Neuron (in vitro differentiated cells): ENCODE measurements around the gene CYP27B1.
"Not testable (repeated sequence)": the region's sequence is repeated elsewhere in the genome, so short reads cannot be mapped to it uniquely, and the experiment has no call there.

Experiments used
- H2AFZ ChIP-seq: one replicate; pipeline ENCODE4 v1.6.1; 2013; ENCODE audit warnings: low read depth, mild to moderate bottlenecking, inconsistent platforms, low read length, moderate library complexity
- H3K27me3 ChIP-seq: one replicate; pipeline ENCODE4 v1.6.1; 2013; ENCODE audit warnings: low read length; ENCODE audit not compliant: insufficient read depth
- H3K36me3 ChIP-seq: one replicate; pipeline ENCODE4 v1.6.1; 2013; ENCODE audit warnings: low read length; ENCODE audit not compliant: insufficient read depth
- H3K4me1 ChIP-seq: one replicate; pipeline ENCODE4 v1.6.1; 2013; ENCODE audit warnings: low read length; ENCODE audit not compliant: insufficient read depth
- H3K4me3 ChIP-seq: 2 replicates; pipeline ENCODE4 v1.5.1; 2013; ENCODE audit warnings: mild to moderate bottlenecking, low read length, moderate library complexity
- H3K9me3 ChIP-seq: one replicate; pipeline ENCODE4 v1.6.1; 2013; ENCODE audit warnings: low read length

CYP27B1 gene

DNA sequence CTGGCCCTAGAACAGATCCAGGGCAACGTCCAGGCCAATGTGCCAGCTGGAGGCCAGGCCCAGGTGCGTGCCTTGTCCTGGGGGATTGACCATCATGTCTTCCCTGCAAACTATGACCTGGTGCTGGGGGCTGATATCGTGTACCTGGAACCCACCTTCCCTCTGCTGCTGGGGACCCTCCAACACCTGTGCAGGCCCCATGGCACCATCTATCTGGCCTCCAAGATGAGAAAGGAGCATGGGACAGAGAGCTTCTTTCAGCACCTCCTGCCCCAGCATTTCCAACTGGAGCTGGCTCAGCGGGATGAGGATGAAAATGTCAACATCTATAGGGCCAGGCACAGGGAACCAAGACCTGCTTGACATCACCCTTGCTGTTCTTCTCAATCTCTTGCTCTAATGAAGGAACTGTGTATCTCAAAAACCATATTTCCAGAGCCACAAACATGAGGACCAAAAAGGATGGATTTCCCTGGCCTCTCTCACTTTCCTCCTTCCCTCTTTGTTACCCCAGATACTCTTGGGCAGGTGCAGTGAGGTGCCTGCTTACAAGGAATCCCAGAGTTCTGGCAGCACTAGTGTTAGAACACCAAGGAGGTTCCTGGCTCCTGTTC, 13.5 kb upstream of the CYP27B1 start:
- peaks cover 5% of the 10 kb centered on the region for H3K4me1 ChIP-seq
- H2AFZ ChIP-seq, result no peak overlapping the region
- H3K9me3 ChIP-seq, result no peaks in the 10 kb centered on the region
- peaks cover 10% of the 10 kb centered on the region for H3K36me3 ChIP-seq
- no peaks in the 10 kb centered on the region for H3K27me3 ChIP-seq
- no peak overlapping the region for H3K4me3 ChIP-seq

GRCh38 chr12:57779736-57780135, 12.9 kb upstream of the CYP27B1 start:
- H2AFZ ChIP-seq, result no peak overlapping the region
- H3K4me1 ChIP-seq, result peaks cover 5% of the 10 kb centered on the region
- no peak overlapping the region for H3K4me3 ChIP-seq
- H3K9me3 ChIP-seq, result no peaks in the 10 kb centered on the region
- H3K27me3 ChIP-seq, result no peaks in the 10 kb centered on the region
- H3K36me3 ChIP-seq, result peaks cover 9% of the 10 kb centered on the region

GRCh38 chr12:57777911-57778310, 11.0 kb upstream of the CYP27B1 start:
- Histone ChIP-seq H3K4me3 (no peak overlapping the region), H3K4me1 (peaks cover 3% of the 10 kb centered on the region), H3K27me3 (no peaks in the 10 kb centered on the region), H3K36me3 (peaks cover 6% of the 10 kb centered on the region), H2AFZ (no peak overlapping the region), H3K9me3 (no peaks in the 10 kb centered on the region)

DNA sequence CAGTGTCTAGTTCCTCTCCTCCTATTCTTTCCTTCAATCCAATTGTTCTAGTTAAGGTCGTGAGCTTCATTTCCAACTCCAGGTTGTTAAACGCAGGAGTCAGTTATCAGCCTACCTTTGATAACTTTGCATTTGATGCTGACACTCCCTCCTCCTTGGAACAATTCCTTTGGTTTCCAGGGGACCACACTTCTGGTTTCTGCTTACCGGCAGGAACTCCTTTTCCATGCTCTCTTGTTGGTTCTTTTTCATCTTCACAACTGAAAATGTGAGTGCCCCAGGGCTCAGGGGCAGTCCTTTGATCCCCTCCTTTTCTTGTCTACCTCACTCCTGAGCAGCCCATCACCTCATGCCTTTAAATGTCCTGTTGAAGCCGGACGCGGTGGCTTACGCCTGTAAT, 10.5 kb upstream of the CYP27B1 start:
- Histone ChIP-seq H3K4me1 (peaks cover 5% of the 10 kb centered on the region), H3K4me3 (no peak overlapping the region), H3K9me3 (no peaks in the 10 kb centered on the region), H2AFZ (no peak overlapping the region), H3K27me3 (no peaks in the 10 kb centered on the region), H3K36me3 (peaks cover 6% of the 10 kb centered on the region)

- Histone ChIP-seq H3K4me1 (peaks cover 8% of the 10 kb centered on the region), H2AFZ (no peak overlapping the region), H3K4me3 (no peak overlapping the region), H3K27me3 (no peaks in the 10 kb centered on the region), H3K36me3 (peaks cover 6% of the 10 kb centered on the region), H3K9me3 (no peaks in the 10 kb centered on the region)
Observed at GRCh38 chr12:57776247-57776587, 9.3 kb upstream of the CYP27B1 start.

DNA sequence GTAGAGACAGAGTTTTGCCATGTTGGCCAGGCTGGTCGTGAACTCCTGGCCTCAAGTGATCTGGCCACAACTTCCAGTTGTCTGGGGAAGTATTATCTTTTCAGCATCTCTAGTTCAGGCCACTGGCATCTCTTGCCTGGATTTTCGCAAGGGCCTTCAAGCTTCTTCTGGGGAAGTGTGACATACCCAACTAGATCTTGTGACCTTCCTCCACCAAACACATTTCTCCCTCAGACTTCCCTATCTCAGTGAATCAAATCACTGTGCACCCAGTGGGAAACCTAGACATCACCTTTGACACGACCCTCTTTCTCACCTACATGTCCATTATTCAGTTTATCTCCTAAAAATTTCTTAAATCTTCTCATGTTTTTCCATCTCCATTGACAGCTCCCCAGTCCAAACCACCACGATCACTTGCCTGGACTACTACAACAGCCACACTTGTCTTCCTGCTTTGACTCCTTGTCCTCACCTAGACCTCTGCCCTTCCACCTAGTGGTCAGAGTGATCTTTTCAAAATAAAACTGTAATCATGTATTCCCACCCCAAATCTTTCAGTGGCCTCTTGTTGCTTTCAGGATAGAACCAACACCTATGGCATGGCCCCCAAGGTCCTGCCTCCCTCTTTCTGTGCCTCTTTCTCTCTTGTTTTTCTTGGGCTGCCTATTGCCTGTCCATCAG, 8.8 kb upstream of the CYP27B1 start:
- peaks cover 12% of the 10 kb centered on the region for H3K4me1 ChIP-seq
- H3K9me3 ChIP-seq, result no peaks in the 10 kb centered on the region
- no peaks in the 10 kb centered on the region for H3K27me3 ChIP-seq
- no peak overlapping the region for H2AFZ ChIP-seq
- H3K36me3 ChIP-seq, result peaks cover 6% of the 10 kb centered on the region
- no peak overlapping the region for H3K4me3 ChIP-seq

GRCh38 chr12:57775044-57775443, 8.2 kb upstream of the CYP27B1 start:
- no peak overlapping the region for H3K4me3 ChIP-seq
- no peak overlapping the region for H2AFZ ChIP-seq
- H3K4me1 ChIP-seq, result peaks cover 12% of the 10 kb centered on the region
- H3K27me3 ChIP-seq, result no peaks in the 10 kb centered on the region
- no peaks in the 10 kb centered on the region for H3K9me3 ChIP-seq
- peaks cover 8% of the 10 kb centered on the region for H3K36me3 ChIP-seq

GRCh38 chr12:57774634-57775033, 7.8 kb upstream of the CYP27B1 start:
- not testable (repeated sequence) for H2AFZ ChIP-seq, H3K36me3 ChIP-seq, H3K9me3 ChIP-seq, H3K27me3 ChIP-seq, H3K4me3 ChIP-seq
- peaks cover 12% of the 10 kb centered on the region for H3K4me1 ChIP-seq

GRCh38 chr12:57772429-57773322, 5.8 kb upstream of the CYP27B1 start, which contains the start of gene EEF1AKMT3:
Gene EEF1AKMT3, plus strand, starts transcription at chr12:57772614. Its CDS starts 111 bp downstream, at chr12:57772725.
- Histone ChIP-seq H3K27me3 (no peaks in the 10 kb centered on the region), H2AFZ (peak within 1 kb of the TSS; percentile 95), H3K4me1 (peaks cover 12% of the 10 kb centered on the region), H3K36me3 (peaks cover 22% of the 10 kb centered on the region), H3K9me3 (no peaks in the 10 kb centered on the region), H3K4me3 (peak within 1 kb of the TSS; percentile 63)

DNA sequence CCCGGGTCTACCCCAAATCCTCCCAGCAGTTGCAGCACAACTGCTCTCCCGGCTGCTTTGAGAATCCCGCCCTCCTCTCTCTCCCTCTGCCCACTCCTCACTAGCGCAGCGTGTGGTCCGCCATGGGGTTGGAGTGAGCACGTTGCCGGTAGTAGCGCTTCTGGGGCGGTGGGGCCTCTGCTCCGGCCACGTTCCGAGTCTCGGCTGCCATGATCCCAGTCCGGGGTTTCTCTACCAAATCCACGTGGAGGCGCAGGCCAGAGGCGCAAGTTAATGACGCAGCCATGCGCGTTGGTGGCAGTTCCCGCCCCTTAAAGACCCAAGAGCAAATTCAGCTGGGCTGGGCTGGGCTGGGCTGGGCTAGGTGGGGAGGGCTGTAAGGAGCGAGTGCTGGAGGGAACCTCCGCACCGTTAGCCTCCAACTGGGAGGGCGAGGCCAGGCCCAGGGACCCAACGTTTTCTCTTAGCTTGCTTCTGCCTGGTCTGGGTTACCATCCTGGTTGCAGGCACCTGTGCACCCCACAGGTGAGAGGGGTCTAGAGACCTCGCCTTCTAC, 5.1 kb upstream of the CYP27B1 start, which contains the start of gene METTL1:
Gene METTL1, minus strand, starts transcription at position 233 of the 556 bp plus-strand sequence. Its CDS starts 22 bp downstream, at position 211.
- H3K4me3 ChIP-seq, result peak within 1 kb of the TSS; percentile 63
- peaks cover 12% of the 10 kb centered on the region for H3K4me1 ChIP-seq
- H2AFZ ChIP-seq, result peak within 1 kb of the TSS; percentile 95
- H3K9me3 ChIP-seq, result no peaks in the 10 kb centered on the region
- H3K27me3 ChIP-seq, result no peaks in the 10 kb centered on the region
- H3K36me3 ChIP-seq, result peaks cover 22% of the 10 kb centered on the region

- Histone ChIP-seq H3K9me3 (no peaks in the 10 kb centered on the region), H3K27me3 (no peaks in the 10 kb centered on the region), H2AFZ (peak overlapping the region; percentile 28), H3K36me3 (peaks cover 22% of the 10 kb centered on the region), H3K4me3 (peak overlapping the region; percentile 63), H3K4me1 (peaks cover 12% of the 10 kb centered on the region)
Observed at GRCh38 chr12:57771236-57771872, 4.5 kb upstream of the CYP27B1 start.

GRCh38 chr12:57770734-57771133, 3.9 kb upstream of the CYP27B1 start:
- Histone ChIP-seq H3K4me3 (peak overlapping the region; percentile 63), H3K9me3 (no peaks in the 10 kb centered on the region), H2AFZ (no peak overlapping the region), H3K36me3 (peaks cover 22% of the 10 kb centered on the region), H3K4me1 (peaks cover 12% of the 10 kb centered on the region), H3K27me3 (no peaks in the 10 kb centered on the region)
